ENCODE data around the gene PRKAR2A.
"Not testable (repeated sequence)": the region's sequence is repeated elsewhere in the genome, so short reads cannot be mapped to it uniquely, and the experiment has no call there.

The PRKAR2A gene

DNA sequence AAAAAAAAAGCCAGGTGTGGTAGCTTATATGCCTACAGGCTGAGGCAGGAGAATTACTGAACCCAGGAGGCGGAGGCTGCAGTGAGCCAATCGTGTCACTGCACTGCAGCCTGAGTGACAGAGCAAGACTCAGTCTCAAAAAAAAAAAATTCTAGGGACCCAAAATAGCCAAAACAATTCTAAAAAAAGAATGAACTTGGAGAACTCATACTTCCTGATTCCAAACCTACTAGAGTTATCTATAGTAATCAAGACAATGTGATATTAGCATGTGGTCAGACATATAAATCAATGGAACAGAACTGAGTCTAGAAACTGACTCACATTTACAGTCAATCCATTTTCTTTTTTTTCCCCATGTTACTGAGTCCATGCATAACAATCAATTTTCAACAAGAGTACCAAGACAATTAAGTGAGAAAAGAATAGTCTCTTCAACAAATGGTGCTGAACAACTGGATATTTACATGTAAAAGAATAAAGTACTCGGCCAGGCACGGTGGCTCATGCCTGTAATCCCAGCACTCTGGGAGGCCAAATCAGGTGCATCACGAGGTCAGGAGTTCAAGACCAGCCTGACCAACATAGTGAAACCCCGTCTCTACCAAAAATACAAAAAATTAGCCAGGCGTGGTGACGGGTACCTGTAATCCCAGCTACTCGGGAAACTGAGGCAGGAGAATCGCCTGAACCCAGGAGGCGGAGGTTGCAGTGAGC, 11.9 kb downstream of the PRKAR2A start:
- DNase-seq: no peak

DNA sequence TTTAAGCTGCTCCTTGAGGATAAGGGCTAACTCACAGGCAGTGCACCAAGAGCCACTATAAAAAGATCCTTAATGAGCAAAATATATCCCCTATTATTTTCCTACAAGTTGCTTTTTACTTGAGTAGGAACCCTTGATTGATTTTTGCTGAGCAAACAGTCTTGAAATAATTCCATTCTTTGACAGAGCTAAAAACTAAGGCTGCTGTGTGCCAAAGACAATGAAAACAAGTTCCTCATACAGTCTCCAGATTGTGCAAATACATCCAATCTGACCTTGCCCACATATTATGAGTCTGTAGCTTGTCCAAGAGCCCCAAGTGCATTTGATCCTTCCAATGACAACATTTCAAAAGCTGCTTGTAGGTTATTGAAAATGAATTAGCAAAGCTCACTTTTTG, 15.0 kb downstream of the PRKAR2A start:
- DNase-seq: no peak

DNA sequence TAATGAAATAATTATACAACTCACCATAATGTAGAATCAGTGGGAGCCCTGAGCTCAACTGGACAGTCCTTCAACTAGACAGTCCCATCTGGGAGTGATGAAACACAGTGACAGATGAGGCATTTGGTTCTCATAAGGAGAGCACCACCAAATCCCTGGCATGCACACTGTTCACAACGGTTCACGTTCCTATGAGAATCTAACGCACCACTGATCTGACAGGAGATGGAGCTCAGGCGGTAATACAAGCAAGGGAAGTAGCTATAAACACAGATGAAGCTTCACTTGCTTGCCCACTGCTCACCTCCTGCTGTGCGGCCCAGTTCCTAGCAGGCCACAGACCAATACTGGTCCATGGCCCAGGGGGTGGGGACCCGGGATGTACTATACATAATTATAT, 17.0 kb downstream of the PRKAR2A start:
- DNase-seq: no peak

DNA sequence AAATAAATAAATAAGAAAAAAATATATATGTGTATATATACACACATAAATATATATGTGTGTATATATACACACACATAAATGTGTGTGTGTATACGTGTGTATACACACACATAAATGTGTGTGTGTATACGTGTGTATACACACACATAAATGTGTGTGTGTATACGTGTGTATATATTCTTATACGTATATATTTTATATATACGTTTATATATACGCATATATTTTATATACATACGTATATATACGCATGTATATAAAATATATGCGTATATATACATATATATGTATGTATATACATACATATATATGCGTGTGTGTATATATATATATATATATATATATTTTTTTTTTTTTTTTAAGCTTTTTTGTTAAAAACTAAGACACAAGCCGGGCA, 18.1 kb downstream of the PRKAR2A start:
- not testable (repeated sequence) for DNase-seq

DNA sequence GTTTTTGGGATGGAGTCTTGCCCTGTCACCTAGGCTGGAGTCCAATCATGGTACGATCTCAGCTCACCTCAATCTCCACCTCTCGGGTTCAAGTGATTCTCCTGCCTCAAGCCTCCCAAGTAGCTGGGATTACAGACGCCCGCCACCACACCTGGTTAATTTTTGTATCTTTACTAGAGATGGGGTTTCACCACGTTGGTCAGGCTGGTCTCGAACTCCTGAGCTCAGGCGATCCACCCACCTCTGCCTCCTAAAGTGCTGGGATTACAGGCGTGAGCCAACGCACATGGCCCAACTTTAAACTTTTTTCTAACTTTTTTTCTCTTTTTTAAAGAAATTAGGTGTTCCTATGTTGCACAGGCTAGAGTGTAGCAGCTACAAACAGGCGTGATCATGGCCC, 19.8 kb downstream of the PRKAR2A start:
- not testable (repeated sequence) for DNase-seq

DNA sequence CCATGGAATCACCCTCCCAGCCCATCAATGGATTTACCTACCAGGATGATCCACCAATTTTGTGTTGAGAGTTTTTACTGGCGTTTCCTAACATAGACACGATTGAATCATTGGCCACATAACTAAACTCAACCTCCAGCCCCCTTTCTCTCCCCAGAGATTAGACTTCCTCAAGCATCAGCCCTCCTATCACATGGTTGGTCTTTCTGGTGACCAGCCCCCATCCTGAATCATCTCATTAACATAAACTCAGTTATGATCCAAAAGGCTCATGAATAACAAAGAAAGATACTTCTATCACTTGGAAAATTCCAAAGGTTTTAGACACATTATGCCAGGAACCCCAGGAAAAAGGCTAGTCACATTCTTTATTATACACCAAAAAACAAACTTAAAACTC, 21.2 kb downstream of the PRKAR2A start:
- DNase-seq: no peak

DNA sequence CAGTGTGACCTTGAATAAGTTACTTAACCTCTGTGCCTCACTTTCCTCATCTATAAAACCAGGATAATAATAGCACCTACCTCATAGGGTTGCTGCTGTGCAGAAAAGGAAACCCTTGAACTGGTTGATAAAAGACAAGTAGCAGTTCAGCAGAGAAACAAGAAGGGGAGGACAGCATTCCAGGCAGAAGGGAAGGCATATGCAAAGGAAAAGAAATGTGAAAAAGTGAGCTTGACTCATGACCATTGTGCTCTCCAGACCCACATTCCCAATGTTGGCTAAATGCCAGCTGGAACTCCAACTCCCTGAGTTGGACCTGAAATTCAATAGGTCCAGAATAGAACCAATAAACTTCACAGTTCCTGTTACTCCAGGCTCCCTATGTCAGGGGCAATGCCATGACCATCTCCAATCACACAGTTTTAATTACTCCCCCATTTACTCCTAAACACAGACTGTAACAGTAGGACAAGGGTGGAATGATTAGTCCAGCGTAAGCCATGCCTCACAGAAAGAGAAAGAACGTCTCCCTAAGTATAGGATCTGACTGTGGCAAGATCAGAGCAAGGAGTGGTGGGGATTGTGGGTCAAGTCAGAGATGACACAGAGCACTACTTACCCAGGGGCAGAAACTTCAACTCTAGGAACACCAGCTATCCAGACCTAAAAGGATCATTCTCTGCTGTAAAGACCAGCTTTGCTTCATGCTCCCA, 26.9 kb downstream of the PRKAR2A start:
- DNase-seq: no peak

DNA sequence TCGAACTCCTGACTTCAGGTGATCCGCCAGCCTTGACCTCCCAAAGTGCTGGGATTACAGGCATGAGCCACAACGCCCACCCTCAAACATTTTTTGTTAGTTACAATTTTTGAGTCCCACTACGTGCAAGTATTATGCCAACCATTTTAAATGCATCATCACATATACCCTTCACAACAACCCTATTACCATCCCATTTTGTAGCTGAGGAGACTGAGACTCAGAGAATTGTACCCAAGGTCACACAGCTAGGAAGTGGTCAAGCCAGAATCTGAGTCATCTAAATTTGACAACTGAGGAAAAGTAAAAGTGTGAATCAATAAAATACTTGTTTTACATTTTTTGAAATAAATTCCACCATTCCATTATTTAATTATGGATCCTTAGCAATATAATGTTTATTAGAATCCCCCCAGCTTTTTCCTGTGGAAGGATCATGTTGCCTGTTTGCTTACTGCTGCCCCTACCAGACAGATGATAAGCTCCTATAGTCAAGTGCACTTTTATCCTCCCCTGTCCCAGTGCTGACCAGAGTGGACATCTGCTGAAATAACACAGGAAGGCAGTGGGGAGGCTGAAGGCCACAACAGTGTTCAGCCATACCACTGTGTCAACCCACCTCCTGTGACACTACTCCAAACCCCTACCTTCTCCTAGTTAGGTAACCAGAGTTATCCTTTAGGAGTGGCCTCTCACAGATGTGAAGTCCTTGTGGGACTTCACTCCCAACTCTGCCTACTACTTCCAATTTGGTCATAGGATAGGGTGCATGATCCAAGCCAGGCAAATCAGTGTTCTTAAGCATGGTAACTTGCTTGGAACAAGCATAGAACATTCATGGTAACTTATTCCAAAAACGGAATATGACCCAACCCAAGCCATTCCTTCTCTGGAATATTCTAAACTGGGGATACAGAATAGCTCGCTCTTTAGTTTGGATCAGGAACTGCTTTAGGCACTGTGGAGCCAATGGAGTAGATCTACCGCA, 28.1 kb downstream of the PRKAR2A start:
- no peak for DNase-seq

DNA sequence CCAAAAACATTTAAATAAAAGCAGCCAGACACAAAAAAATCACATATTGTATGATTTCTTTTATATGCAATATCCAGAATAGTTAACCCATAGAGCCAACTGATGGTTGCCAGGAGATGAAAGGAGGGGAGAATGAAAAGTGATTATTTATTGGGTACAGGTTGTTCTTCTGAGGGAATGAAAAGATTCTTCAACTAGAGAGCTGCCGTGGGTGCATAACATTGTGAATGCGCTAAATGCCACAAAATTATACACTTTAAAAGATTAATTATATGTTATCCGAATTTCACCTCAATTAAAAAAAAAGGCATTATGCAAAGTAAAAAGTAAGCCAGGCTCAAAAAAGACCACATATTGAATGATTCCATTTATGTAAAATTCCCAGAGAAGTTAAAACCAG, 36.1 kb downstream of the PRKAR2A start:
- no peak for DNase-seq

DNA sequence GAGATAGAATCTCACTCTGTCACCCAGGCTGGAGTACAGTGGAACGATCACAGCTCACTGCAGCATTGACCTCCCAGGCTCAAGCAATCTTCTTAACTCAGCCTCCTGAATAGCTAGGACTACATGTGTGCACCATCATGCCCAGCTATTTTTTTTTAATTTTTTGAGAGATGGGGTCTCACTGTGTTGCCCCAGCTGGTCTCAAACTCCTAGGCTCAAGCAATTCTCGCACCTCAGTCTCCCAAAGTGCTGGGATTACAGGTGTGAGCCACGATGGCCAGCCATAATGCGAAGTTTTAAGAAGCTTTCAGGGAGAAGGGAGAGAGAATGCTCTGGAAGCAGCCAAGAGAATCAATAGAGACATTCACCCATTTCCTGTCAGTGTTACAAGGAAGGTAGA, 42.7 kb downstream of the PRKAR2A start:
- DNase-seq: no peak

DNA sequence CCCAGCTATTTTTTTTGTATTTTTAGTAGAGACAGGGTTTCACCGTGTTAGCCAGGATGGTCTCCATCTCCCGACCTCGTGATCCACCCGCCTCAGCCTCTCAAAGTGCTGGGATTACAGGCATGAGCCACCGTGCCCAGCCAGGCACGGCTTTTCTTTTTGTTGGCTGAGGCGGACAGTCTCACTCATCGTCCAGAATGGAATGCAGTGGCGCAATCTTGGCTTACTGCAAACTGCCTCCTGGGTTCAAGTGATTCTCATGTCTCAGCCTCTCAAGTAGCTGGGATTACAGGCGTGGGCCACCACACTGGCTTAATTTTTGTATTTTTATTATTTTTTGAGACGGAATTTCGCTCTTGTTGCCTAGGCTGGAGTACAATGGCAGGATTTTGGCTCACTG, 46.8 kb downstream of the PRKAR2A start:
- not testable (repeated sequence) for DNase-seq

DNA sequence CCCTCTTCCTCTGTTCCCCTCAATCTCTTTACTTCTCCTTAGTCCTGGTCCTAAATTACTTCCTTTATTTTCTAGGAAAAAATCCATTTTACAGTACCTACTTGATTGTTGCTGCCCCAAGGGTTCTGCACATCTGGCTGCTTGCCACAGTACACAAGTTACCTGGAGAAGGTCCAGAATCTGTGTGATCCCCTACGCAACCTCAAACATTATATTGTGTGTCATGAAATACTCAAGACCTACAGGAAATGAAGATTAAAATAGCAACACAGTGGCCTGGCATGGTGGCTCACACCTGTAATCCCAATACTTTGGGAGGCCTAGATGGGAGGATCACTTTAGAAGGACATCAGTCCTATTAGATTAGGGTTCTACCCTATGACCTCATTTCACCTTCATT, 48.7 kb downstream of the PRKAR2A start:
- DNase-seq: no peak

DNA sequence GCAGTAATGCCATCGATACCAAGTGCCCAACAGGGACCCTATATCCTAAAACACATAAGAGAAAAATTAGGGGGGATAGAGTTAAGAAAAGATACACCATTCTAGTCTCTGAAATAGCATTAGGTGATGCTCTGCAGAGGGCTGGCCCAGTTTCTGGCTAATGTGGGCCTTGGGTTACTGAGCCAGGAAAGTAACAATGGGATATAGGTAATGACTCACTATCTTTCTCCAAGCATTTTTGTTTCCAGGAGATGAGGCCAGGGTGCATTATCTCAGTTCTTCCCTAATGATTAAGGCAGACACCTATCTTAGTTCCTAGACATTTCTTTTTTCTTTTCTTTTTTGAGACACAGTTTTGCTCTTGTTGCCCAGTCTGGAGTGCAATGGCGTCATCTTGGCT, 50.0 kb downstream of the PRKAR2A start:
- no peak for DNase-seq

DNA sequence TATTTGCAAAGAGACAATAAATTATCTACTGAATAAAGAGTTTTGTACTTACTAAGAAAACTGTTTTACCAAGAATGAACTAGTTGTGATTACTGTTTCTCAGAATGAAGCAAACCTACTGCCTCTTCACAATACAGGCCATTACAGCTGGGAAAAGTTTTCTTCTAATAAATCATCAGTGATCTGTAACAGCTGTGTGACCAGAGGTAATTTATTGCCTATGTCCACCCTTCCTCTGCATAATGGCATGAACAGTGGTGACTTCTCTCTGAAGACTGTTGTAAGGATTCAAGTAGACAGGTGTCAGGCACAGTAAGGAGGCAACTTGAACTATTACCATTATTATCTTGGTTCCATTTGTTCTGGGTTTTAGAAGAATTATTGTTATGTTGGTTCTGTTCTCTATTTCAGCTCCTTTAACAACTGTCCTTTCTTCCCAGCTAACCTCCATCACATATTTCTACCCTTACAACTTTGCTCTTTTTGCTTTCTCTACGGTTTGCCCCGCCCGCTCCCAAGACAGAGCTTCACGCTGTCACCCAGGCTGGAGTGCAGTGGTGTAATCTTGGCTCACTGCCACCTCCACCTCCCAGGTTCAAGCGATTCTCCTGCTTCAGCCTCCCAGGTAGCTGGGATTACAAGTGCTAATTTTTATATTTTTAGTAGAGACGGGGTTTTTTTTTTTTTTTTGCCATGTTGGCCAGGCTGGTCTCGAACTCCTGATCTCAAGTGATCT, 51.5 kb downstream of the PRKAR2A start:
- DNase-seq: no peak

DNA sequence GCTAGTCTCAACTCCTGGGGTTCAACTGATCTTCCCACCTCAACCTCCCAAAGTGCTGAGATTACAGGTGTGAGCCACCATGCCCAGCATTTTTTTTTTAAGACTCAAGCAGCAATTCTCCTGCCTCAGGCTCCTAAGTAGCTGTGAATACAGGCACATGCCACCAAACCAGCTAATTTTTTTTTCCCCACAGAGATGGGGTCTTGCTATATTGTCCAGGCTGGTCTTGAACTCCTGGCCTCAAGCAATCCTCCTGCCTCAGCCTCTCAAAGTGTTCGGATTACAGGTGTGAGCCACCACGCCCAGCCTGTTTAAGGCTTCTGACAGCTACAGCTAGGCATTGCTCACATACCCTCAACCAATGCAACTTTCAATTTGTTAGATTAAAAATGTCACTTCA, 54.2 kb downstream of the PRKAR2A start:
- DNase-seq: not testable (repeated sequence)

DNA sequence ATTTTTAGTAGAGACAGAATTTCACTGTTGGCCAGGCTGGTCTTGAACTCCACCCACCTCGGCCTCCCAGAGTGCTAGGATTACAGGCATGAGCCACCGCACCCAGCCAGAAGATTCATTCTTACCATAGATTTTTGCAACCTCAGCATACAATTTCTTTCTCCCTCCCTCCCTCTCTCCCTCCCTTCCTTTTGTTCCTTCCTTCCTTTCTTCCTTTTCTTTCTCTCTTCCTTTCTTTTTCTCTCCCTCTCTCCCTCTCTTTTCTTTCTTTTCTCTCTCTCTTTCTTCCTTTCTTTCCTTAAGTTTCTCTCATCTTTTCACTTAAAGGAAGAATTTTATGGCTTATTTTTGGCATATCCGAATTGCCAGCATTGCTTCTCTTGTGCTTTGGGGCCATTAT, 58.0 kb downstream of the PRKAR2A start:
- no peak for DNase-seq

DNA sequence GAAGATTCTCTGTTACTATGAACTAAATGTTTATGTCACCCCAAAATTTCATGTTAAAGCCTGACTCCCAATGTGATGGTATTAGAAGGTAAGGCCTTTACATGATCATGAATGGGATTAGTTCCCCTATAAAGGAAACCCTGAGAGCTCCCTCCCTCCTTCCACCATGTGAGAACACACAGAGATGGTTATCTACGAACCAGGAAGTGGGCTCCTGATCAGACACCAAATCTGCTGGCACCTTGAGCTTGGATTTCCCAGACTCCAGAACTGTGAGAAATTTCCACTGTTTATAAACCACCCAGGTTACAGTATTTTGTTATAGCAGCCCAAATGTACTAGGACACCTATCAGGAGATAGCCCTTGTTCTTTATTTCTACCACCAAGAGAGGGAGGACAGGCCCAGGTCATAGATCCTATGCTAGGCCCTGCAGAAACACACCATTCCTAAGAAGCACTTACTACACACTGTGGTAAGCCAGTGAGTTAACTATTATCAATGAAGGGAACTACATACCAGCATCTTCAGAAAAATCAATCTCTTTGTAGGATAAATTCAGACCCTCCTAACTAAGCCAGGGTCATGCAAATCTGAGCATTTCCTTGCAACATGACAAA, 59.0 kb downstream of the PRKAR2A start:
- DNase-seq: no peak

DNA sequence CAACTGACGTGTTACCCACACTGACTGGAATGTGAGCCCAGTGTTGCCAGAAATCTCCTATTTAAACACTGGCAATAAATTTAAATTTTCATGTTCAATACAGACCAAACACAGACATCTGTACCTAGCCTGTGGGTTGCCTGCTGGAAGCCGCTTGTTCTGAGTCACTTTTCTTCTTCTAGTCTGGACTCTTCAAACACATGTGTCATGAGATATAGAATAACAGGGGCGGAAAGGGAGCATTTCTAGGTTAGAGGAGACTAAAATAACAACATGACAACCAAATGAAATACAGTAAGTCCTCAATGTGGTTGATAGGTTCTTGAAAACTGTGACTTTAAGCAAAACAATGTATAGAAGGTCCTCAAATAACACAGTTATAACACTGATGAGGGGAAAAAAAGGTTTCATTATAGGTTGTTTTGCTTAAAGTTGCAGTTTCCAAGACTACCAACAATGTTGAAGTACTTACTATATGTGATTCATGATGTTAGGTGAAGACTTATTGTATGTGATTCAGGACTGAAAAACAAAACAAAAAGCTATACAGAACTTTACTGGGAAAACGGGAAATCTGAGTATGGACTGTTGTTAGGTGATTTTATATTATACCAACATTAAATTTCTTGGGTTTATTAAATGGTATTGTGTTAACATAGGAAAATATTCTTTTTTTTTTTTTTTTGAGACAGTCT, 63.1 kb downstream of the PRKAR2A start:
- DNase-seq: no peak

DNA sequence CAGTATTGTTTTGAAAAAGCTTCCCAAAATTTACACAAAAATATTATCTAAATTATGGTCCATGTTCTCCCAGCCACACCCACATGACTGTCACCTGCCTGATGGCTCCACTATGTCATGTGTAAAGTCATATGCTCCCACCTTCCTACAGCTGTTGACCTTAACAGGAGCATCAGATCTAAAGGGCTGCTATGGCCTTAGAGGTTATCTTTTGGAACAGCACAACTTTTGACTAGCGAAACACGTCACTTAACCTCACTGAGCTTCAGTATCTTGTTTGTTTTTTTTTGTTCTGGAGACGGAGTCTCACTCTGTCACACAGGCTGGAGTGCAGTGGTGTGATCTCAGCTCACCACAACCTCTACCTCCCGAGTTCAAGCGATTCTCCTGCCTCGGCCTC, 64.4 kb downstream of the PRKAR2A start:
- DNase-seq: no peak

DNA sequence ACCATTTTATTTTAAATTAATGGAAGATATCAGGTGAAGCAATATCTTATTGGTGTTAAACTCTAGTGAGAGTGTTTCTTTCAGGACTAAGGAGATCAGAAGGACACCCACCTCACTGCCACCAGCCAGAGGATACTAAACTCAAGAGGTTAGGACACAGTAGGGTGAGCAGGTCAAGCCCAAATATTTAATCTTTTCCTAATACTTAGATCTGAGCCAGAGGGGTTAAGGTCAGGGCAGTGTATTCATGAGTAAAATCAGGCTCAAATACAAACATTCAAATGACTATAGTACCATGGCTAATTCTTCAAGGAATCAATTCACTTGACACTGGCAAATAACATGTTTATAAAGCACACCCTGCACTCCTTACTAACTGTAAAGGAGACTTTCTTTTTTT, 65.6 kb downstream of the PRKAR2A start:
- no peak for DNase-seq

DNA sequence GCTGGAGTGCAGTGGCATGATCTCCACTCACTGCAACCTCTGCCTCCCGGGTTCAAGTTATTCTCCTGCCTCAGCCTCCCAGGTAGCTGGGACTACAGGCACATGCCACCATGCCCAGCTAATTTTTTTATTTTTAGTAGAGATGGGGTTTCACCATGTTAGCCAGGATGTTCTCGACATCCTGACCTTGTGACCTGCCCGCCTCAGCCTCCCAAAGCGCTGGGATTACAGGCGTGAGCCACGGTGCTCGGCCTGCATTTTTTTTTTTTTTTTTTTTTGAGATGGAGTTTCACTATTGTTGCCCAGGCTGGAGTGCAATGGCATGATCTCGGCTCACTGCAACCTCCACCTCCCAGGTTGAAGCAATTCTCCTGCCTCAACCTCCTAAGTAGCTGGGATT, 69.1 kb downstream of the PRKAR2A start:
- DNase-seq: not testable (repeated sequence)

DNA sequence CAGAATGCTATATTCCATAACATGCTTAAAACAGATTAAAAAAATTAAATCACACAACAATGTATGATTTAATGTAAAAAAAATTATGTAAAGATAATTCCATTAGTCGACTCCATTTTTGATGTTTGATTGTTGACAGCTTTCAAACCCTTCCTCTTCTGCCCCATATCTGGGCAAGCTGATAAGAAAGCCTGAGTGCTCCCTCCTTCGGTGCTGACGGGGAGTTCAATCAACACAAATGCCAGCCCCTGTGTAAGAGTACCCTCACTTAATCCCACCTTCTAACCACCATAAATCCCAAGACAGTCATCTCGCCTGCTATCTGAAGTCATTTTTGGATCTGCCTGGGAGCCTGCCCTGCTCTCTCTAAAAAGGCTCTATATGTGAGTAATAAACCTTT, 70.8 kb downstream of the PRKAR2A start:
- no peak for DNase-seq

Measured in NCI-H526 (cell line).